Fibroblast of lung (primary cell): ENCODE results near the gene SPIN1. TPM values are rescaled to one million over a fixed set of nuclear protein-coding genes. Genes with fewer than 3 reads are reported as not detected.

Source experiments
- DNase-seq, 2 donors: peaks; one replicate each; pipeline versions ENCODE4 v3.0.0 to v3.0.0-alpha.2; 2010; ENCODE audit warnings: low read depth in 2 of 2
- H2AFZ ChIP-seq: 2 replicates; pipeline ENCODE4 v1.5.1; 2012; ENCODE audit warnings: low read length, control low read depth, inconsistent platforms
- H3K27ac ChIP-seq: 2 replicates; pipeline ENCODE4 v1.5.1; 2011; ENCODE audit warnings: low read length, control low read depth; ENCODE audit not compliant: insufficient read depth
- H3K27me3 ChIP-seq: 2 replicates; pipeline ENCODE4 v1.5.1; 2011; ENCODE audit warnings: mild to moderate bottlenecking, low read length; ENCODE audit not compliant: control insufficient read depth, insufficient read depth
- H3K36me3 ChIP-seq: 2 replicates; pipeline ENCODE4 v1.5.1; 2011; ENCODE audit warnings: low read length; ENCODE audit not compliant: control insufficient read depth, insufficient read depth
- H3K4me1 ChIP-seq: 2 replicates; pipeline ENCODE4 v1.5.1; 2011; ENCODE audit warnings: low read length; ENCODE audit not compliant: control insufficient read depth, insufficient read depth; ENCODE audit errors: extremely low read depth
- H3K4me2 ChIP-seq: 2 replicates; pipeline ENCODE4 v1.5.1; 2011; ENCODE audit warnings: low read length, control low read depth; ENCODE audit not compliant: insufficient read depth; ENCODE audit errors: extremely low read depth
- H3K4me3 ChIP-seq, 4 experiments: fragments of 200-600 bp in 1 of 4; sonication (generic) in 1 of 4; replicated peaks in 1 of 4; 2 replicates each; pipeline ENCODE4 v1.5.1; 2011 to 2016; ENCODE audit warnings: low read length in 4 of 4, low read depth in 3 of 4, mild to moderate bottlenecking in 3 of 4, control low read depth in 2 of 4, inconsistent platforms in 1 of 4, mixed read lengths in 1 of 4; ENCODE audit not compliant: insufficient read depth in 1 of 4; ENCODE audit errors: control extremely low read depth in 1 of 4
- H3K79me2 ChIP-seq: 2 replicates; pipeline ENCODE4 v1.5.1; 2012; ENCODE audit warnings: mild to moderate bottlenecking, low read length, inconsistent platforms; ENCODE audit not compliant: control insufficient read depth, insufficient read depth
- H3K9ac ChIP-seq: 2 replicates; pipeline ENCODE4 v1.5.1; 2011; ENCODE audit warnings: mild to moderate bottlenecking, low read length, control low read depth; ENCODE audit not compliant: insufficient read depth
- H3K9me3 ChIP-seq: 2 replicates; pipeline ENCODE4 v1.5.1; 2012; ENCODE audit warnings: low read depth, low read length; ENCODE audit not compliant: control insufficient read depth, insufficient read depth
- H4K20me1 ChIP-seq: 2 replicates; pipeline ENCODE4 v1.5.1; 2011; ENCODE audit warnings: low read length; ENCODE audit not compliant: control insufficient read depth, insufficient read depth; ENCODE audit errors: extremely low read depth
- CTCF ChIP-seq, 2 donors: IDR thresholded peaks in 1 of 2; conservative IDR thresholded peaks in 1 of 2; 1 replicate in 1 of 2; 2 replicates in 1 of 2; pipeline ENCODE4 v1.5.1; 2011 to 2012; ENCODE audit warnings: low read length in 2 of 2, control low read depth in 1 of 2, inconsistent platforms in 1 of 2, low read depth in 1 of 2, mild to moderate bottlenecking in 1 of 2
- EZH2 ChIP-seq: IDR thresholded peaks from 2 replicates; pipeline ENCODE4 v1.5.1; 2012; ENCODE audit warnings: low read length, control low read depth, mild to moderate bottlenecking; ENCODE audit errors: missing control alignments
- polyA plus RNA-seq, 2 donors: library from polyadenylated mRNA; depleted of rRNA in 1 of 2; stranded (reverse) in 1 of 2; unstranded in 1 of 2; fragments of >200 nt; gene quantifications; 2 replicates each; pipeline ENCODE4 v1.2.1, GENCODE V29; 2011 to 2012; ENCODE audit warnings: missing spikeins in 1 of 2
- total RNA-seq: library from RNA; depleted of rRNA; stranded (reverse); fragments of >200 nt; gene quantifications from 2 replicates; pipeline ENCODE4 v1.2.1, GENCODE V29; 2014

SPIN1 gene
- total and polyA plus RNA-seq, 2 donors (not counting 1 experiment from before 2014, with no cell fraction given), result 96.9 to 121 TPM

DNA sequence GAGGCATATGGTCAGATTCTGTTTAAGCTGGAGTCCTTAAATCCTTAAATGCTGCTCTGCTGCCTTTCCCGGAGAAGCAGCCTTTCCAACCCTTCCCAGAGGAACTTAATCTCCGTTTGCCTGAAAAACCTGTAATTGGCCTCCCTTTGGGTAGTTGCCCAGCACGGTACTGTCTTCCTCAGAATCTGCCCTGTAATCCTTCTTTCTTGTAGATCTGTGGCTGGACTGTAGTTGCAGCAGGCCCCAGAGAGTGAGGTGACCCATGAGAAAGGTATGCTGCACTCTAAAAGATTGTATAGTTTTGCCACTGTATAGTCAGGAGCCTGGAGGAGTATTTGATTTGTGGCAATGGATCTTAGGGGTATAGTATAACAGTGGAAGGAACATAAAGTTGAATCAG is 11.7 kb downstream of the SPIN1 start:
- H2AFZ ChIP-seq, result no peak overlapping the region
- DNase-seq, result peak; percentile 60 to 92
- peaks cover 24% of the 10 kb centered on the region for H3K4me1 ChIP-seq
- H3K4me2 ChIP-seq, result peak overlapping the region; percentile 88
- H3K27me3 ChIP-seq, result no peaks in the 10 kb centered on the region
- H3K36me3 ChIP-seq, result no peaks in the 10 kb centered on the region
- H3K9me3 ChIP-seq, result no peaks in the 10 kb centered on the region
- H3K79me2 ChIP-seq, result peaks cover 91% of the 10 kb centered on the region
- no peak for TF ChIP-seq EZH2
- TF ChIP-seq CTCF (conservative IDR thresholded peaks at IDR 0.05 in 1 of 2, IDR thresholded peaks at IDR 0.05 in 1 of 2; ENCODE audit: low read depth in 1 of 2, low read length in 2 of 2), result no peak
- no peak overlapping the region for H3K9ac ChIP-seq
- peak overlapping the region; percentile 81 for H3K27ac ChIP-seq
- H3K4me3 ChIP-seq, result no peak overlapping the region
- H4K20me1 ChIP-seq, result no peaks in the 10 kb centered on the region

DNA sequence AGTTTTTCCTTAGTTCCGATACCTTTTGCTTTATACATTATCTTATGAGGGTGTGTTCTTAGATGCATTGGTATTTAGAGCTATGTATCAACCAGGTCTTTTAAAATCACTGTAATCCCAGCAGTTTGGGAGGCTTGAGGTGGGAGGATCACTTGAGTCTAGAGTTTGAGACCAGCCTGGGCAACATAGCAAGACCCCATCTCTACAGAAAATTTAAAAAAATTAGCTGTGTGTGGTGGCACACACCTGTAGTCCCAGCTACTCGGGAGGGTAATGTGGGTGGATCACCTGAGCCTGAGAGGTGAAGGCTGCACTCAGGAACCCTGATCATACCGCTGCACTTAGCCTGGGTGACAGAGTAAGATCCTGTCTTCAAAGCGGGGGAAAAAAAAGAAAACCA is 15.1 kb downstream of the SPIN1 start:
- no peak for DNase-seq
- Histone ChIP-seq H3K9ac (no peak overlapping the region), H3K4me2 (no peak overlapping the region), H3K4me1 (peaks cover 13% of the 10 kb centered on the region), H3K27me3 (no peaks in the 10 kb centered on the region), H3K27ac (no peak overlapping the region), H4K20me1 (no peaks in the 10 kb centered on the region), H3K4me3 (no peak overlapping the region), H3K36me3 (no peaks in the 10 kb centered on the region), H2AFZ (no peak overlapping the region), H3K9me3 (no peaks in the 10 kb centered on the region), H3K79me2 (peaks cover 90% of the 10 kb centered on the region)
- TF ChIP-seq EZH2, result no peak
- no peak for TF ChIP-seq CTCF (conservative IDR thresholded peaks at IDR 0.05 in 1 of 2, IDR thresholded peaks at IDR 0.05 in 1 of 2; ENCODE audit: low read depth in 1 of 2, low read length in 2 of 2)

- Histone ChIP-seq H3K27ac (no peak overlapping the region), H3K79me2 (peaks cover 88% of the 10 kb centered on the region), H3K36me3 (no peaks in the 10 kb centered on the region), H3K9me3 (no peaks in the 10 kb centered on the region), H2AFZ (no peak overlapping the region), H3K9ac (no peak overlapping the region), H3K4me2 (no peak overlapping the region), H3K4me1 (no peaks in the 10 kb centered on the region), H3K4me3 (no peak overlapping the region), H3K27me3 (no peaks in the 10 kb centered on the region), H4K20me1 (no peaks in the 10 kb centered on the region)
- TF ChIP-seq EZH2, result no peak
- no peak for TF ChIP-seq CTCF (conservative IDR thresholded peaks at IDR 0.05 in 1 of 2, IDR thresholded peaks at IDR 0.05 in 1 of 2; ENCODE audit: low read depth in 1 of 2, low read length in 2 of 2)
- DNase-seq, result no peak
Observed at GRCh38 chr9:88406051-88406450, 17.8 kb downstream of the SPIN1 start.
